GM18870 (cell line): Measurements from ENCODE around the gene IL4R.
"Not testable (repeated sequence)": the region's sequence is repeated elsewhere in the genome, so short reads cannot be mapped to it uniquely, and the experiment has no call there.

Source experiments
- ATAC-seq: cut with Tn5 transposase; IDR thresholded peaks from one replicate; pipeline ENCODE4 v1.9.1; 2021; ENCODE audit warnings: moderate library complexity; ENCODE audit not compliant: unreplicated experiment

Gene IL4R

GRCh38 chr16:27287887-27288286, 25.9 kb upstream of the IL4R start:
- no peak for ATAC-seq

DNA sequence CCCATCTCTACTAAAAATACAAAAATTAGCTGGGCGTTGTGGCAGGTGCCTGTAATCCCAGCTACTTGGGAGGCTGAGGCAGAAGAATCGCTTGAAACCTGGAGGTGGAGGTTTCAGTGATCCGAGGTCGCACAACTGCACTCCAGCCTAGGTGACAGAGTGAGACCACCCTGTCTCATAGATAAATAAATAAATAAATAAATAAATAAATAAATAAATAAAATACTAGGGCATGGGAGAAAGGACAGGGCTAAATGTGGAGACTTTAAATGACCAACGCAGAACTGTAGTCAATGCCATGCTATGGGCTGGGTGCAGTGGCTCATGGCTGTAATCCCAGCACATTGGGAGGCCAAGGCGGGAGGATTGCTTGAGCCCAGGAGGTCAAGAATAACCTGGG, 25.5 kb upstream of the IL4R start:
- not testable (repeated sequence) for ATAC-seq

GRCh38 chr16:27289669-27290068, 24.1 kb upstream of the IL4R start:
- ATAC-seq = no peak

DNA sequence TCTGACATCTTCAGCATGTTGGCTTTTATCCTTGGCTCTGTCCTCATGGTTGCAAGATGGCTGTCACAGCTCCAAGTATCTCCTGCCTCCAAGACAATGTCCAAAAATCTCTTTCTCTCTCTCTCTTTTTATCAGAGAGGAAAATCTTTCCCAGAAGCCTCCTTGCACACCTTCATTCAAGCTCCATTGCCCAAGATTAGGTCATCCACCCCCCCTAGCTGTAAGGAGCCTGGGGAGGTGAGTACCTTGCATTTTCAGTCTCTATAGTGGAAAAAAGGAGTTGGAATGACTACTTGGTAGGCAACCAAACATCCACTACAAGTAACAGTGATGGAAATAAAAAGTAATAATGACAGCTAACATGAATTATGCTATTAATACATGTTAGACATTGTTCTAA, 23.2 kb upstream of the IL4R start:
- no peak for ATAC-seq

DNA sequence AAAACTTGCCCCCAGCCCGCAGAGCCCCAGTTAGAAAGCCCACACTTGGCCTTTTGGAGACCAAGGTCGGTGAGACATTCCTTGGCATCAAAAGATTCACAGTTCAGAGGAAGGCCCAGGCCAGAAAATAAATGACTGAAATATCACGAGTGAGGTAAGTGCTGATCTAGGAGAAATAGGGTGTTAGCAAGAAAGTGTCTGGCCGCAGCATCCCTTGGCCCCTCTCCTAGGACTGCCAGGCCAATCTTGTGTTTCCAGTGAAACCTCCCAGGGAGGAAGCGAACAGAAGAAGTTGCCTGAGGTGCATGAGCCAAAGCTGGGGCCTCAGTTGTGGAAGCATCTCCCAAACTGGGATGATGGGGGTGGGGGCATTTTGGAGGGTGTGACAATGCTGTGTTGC, 22.7 kb upstream of the IL4R start:
- ATAC-seq = no peak

DNA sequence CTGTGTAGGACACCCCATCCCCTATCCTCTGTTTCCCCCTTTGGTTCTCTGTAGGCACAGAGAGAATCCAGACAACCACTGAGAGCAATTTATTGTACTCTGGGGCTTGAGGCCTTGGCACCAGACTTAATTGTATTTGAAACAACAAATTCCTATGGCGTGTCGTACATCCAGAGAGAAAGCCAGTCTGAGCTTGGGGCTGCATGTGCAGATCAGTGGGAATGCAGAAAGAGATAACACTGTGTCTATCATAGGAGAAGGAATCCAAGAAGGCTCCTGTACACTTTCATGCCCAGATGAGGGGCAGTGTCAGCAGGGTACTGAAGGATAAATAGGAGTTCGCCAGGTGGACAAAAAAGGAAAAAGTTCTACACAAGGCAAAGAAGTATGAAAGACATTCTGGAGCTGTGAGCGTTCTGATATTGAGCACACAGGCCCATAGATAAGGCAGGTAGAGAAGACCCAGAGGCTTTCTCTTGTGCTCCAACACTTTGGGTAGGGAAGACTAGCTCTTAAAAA, 22.0 kb upstream of the IL4R start:
- no peak for ATAC-seq

DNA sequence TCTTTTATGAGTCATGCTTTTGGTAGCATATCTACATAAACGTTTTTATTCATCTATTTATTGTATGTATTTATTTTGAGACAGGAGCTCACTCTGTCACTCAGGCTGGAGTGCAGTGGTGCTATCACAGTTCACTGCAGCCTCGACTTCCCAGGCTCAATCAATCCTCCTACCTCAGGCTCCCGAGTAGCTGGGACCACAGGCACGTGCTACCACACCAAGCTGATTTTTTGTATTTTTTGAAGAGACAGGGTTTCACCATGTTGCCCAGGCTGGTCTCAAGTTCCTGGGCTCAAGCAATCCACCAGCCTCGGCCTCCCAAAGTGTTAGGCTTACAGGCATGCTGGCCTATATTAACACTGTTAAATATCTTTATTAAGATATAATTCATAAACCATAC, 20.4 kb upstream of the IL4R start:
- ATAC-seq = no peak

GRCh38 chr16:27298132-27298531, 15.6 kb upstream of the IL4R start:
- ATAC-seq = no peak

DNA sequence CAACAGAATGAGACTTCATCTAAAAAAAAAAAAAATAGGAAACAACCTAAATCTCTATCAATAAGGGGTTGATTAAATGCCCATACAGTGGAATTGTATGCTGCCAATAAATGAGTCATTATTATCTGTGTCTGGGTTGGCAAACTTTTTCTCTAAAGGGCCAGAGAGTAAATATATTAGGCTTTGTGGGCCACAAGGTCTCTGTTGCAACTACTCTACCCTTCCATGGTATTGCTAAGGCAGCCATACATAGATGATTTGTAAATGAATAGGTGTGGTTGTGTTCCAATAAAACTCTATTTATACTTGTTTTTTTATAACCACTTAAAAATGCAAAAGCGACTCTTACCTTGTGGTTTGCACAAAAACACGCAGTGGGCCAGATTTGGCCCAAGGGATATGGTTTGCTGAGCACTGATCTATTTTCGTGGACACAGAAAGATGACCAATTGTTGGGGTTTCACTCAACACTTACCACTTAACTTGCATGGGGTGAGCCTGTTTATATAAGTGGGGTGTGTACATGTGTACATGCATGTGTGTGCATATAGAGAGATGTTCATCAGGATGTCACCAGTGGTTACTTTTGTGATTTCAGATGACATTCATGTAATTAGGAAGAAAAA, 12.4 kb upstream of the IL4R start:
- no peak for ATAC-seq

GRCh38 chr16:27302126-27302525, 11.6 kb upstream of the IL4R start:
- ATAC-seq = no peak

DNA sequence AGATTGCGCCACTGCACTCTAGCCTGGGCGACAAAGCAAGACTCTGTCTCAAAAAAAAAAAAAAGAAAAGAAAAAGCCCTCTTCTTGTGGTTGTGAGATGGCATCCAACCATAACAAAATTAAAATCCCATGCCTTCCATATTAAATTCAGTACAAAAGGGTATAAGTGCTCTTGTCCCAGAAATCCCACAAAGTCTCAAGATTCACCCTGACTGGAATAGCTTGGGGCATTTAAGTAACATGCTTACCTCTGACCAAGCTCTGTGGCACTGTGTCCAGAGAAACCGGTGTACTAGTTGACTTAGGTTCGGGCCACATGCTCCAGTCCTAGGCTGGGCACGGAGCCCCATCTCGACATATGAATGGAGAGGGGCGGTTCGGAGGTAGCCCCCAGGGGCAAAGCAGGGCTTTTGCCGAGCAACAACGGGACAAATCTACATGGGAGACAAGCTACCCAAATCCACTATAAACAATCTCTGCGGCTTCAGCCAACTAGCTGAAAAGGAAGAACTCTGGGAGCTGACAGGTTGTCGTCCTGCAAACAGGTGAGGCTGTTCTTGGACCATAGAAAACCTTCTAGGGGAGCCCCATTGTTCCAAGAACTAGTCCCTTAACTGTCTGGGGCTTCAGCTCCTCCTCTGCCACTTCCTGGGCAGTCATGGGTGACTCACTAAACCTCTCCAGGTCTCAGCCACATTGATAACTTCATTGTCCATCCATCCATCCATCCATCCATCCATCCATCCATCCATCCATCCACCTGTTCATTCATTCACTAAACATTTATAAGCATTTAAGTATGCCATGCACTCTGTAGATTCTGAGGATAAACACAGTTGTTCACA, 10.3 kb upstream of the IL4R start:
- ATAC-seq = no peak

DNA sequence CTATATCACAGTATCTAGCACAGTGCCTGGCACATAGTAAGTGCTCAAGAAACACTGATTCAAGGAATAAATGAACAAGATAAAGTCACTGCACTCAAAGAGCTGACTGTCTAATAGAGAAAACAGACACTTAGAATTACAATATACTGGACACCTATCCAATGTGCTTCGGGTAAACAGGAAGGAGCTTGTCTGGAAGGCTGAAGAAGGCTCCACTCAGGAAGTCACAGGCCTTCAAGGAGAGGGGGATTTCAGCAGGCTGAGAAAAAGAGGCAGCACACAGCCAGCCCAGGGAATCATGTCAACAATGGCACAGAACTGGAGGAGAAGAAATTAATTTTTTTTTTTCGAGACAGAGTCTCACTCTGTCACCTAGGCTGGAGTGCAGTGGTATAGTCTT, 9.7 kb upstream of the IL4R start:
- no peak for ATAC-seq

DNA sequence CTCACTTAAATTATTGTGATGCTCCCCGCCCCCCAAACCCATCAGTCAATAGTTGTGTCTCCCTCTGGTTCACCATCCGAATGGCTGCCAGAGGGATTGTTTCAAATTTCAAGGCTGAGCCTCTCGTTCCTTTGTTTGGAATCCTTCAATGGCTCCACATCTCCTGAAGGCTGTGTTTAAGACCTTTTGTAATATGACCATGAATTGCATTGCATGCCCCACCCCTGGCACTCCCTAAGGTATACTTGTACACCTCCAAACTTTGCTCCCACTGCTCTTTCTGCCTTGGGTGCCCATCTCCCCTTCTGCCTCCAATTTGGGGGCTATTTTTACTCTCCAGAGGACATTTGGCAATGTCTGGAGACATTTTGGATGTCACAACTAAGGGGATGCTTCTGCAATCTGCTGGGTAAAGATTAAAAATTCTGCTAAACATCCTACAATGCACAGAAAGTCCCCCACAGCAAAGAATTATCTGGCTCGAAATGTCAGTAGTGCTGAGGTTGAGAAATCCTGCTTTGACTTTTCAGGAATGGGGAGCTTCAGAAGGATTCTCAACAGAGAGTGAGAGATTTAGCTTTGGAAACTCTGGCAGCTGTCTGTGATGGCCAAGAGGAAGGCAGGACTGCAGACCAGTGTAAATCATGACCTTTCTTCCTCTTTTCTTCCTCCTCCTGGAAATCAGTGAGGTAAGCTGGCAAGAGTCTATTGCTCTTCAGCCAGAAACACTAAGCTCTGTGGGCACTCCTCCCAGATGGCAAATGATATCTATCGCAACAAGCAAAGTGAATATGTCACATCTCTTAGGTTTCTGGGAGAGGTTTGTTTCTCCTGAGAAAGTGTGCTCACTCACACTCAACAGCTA, 8.7 kb upstream of the IL4R start:
- no peak for ATAC-seq

GRCh38 chr16:27305839-27306442, 7.8 kb upstream of the IL4R start:
- no peak for ATAC-seq

DNA sequence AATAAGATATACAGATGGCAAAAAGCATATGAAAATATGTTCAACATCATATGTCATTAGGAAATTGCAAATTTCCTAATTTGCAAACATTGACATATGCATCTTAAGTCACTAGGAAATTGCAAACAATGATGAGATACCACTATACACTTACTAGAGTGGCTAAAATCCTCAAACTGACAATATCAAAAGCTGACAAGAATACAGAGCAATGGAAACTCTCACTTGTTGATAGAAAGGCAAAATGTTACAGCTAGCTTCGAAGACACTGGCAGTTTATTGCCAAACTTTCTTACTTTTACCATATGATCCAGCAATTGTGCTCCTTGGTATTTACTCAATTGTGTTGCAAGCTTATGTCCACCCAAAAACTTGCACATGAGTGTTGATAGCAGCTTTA, 5.0 kb upstream of the IL4R start:
- ATAC-seq = no peak

- no peak for ATAC-seq
Measured at GRCh38 chr16:27310576-27311447, 3.0 kb upstream of the IL4R start.

GRCh38 chr16:27311448-27311830, 2.3 kb upstream of the IL4R start:
- ATAC-seq = no peak

DNA sequence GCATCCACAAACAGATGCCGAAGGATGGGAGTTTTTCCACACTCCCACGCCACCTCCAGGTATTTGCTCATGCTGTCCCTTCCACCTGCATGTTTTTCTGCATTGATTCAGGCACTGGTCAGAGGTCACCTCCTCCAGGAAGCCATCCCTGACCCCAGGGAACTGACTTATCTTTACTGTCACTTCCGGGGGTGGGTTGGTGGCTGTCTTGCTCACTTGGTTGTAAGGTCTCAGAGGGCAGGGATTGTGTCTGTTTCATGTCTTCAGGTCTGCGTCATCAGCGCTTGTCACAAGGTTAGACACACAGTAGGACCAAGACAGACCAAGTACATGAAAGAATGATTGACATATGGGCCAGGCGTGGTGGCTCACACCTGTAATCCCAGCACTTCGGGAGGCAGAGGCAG, 1.9 kb upstream of the IL4R start:
- ATAC-seq = no peak

DNA sequence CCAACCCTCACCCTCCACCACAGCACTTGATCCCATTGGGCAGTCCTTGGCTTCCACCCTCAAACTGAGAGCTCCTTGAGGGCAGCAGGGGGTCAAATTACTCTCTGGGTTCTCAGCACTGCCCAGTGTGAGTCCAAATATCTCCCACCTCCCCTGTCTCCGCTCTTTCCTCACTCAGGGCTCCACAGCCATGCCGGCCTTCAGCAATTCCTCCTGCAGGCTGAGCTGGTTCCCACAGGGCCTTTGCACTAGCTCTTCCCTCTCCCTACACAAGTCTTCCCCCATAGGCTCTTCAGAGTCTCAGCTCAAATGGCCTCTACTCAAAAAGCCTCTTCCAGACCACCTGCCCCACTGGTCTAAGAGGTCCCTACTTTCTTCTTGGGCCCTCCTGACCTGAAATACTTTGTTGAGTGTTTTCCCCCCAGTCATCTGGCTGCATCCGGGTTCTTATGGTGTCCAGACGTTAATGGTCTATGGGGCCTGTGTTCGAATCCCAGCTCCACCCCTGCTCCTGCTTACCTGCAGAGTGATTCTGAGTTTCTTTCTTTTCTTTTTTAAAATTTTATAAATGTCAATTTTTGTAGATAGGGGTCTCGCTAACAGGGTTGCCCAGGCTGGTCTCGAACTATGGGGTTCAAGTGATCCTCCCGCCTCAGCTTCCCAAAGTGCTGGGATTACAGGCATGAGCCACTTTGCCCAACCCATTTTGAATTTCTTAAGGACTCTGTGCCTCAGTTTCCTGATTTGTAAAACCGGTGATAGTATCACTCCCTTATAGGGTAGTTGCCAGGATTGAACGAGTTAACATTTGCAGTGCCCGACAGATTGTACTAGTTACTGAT, 973 bp upstream of the IL4R start:
- no peak for ATAC-seq
